ENCODE data around the gene ZNF202.
A peak's percentile ranks its signal among the peaks of the same experiment; 100 is the strongest.

The ZNF202 gene

GRCh38 chr11:123682696-123683410 is 58.6 kb downstream of the ZNF202 start:
- peak; percentile 59 for DNase-seq (ENCODE audit: low spot score)

- DNase-seq (ENCODE audit: low spot score), result no peak
Observed at GRCh38 chr11:123681030-123681429, 60.4 kb downstream of the ZNF202 start.

DNA sequence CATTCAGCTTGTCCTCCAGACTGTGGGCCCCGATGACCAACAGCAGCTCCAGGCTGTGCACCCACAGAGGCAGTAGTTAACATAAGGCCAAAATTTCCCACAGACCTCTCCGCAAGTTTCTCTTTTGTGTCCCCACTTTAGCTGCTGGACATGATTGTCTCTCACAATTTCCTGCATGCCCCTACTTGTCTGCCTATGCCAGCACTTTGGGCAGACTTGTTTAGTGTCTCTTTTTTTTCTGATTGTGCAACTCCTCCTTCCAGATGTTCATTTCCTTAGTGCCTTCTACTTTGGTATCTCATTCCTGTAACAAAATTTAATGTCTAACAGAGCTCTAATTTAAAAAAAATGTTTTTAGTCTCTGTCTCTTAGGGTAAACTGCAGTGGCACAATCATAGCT is 63.2 kb downstream of the ZNF202 start:
- DNase-seq (ENCODE audit: low spot score), result no peak

DNA sequence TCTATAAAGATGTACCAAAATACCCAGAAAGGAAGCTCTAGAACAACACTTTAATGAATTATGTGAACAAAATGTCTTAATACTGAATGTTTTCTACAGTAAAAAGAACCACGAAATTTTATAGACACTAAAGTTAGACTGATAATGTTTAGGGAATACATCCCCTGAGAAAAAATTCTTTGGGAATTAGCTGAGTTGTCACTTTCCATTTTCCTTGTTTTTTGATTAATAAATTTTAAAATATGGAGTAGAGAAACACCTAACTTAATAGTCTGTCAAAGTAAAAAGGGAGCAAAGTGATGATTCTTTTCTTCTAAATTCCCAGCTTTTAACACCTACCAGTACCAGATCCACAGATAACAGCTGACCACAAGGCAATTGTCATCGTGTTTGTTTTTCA is 64.0 kb downstream of the ZNF202 start:
- no peak for DNase-seq (ENCODE audit: low spot score)

DNA sequence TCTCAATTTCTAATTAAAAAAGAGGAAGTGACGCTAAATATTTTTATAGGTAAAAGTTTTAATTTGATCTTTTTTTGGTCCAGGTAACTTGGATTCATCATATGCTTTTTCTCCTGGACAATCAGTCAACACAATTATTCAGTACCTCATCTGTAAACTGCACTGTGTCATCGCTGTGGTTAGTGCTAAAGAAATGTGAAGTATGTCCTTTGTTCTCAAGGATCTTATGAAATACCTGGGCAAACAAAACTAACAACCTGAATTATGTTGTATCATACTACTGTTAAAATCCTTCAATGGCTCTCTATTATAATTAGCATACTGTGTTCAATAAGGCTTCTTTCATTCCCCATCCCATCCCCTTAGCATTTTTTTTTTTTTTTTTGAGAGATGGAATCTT is 67.2 kb downstream of the ZNF202 start:
- DNase-seq (ENCODE audit: low spot score), result no peak

Measured in Ammon's horn (tissue), 1 donor.